ENCODE measurements around the gene DTHD1.

DNA sequence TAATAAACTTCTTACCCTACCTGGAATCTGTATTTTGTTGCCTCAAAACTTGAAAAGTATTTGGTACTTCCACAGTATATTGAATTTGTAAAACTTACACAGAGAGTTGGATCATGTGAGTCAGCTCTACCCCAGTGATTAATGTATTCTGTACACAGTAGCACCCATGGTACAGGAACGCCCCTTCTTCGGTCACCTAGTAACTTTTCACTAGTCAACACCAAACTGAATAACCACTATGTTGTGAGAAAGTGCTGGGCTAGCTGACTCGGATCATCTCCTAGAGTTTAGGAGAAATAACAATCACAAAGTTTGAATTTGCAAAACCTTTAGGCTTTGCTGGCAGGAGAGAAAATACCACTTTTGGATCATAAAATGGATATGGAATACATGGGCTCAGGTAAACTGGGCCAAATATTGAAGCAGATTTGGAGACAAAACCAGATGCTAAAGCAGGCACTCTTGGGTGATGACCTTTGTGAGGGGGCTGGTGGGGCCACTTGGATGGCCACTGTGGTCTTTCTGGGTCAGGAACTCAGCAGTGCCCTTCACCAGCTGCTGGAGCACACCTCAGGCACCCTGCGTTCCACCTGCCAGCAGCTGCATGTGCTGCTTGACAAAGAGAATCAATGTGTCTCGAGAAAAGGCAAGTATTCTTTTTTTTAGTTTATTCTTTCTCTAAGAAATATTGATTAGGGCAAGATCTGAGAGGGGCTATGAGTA is at the start of gene DTHD1:
- no peak for TF ChIP-seq EP300 (IDR thresholded peaks at IDR 0.05; ENCODE audit: borderline replicate concordance)
- TF ChIP-seq NFIC (IDR thresholded peaks at IDR 0.05) = no peak
- no peak for TF ChIP-seq RAD21 (IDR thresholded peaks at IDR 0.05; ENCODE audit: low read depth)
- TF ChIP-seq, protein P1, sequence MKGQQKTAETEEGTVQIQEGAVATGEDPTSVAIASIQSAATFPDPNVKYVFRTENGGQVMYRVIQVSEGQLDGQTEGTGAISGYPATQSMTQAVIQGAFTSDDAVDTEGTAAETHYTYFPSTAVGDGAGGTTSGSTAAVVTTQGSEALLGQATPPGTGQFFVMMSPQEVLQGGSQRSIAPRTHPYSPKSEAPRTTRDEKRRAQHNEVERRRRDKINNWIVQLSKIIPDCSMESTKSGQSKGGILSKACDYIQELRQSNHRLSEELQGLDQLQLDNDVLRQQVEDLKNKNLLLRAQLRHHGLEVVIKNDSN (IDR thresholded peaks at IDR 0.05) = no peak
- TF ChIP-seq TEAD4 (IDR thresholded peaks at IDR 0.05) = no peak
- TF ChIP-seq CEBPB (IDR thresholded peaks at IDR 0.05) = no peak
- TF ChIP-seq, protein P2, sequence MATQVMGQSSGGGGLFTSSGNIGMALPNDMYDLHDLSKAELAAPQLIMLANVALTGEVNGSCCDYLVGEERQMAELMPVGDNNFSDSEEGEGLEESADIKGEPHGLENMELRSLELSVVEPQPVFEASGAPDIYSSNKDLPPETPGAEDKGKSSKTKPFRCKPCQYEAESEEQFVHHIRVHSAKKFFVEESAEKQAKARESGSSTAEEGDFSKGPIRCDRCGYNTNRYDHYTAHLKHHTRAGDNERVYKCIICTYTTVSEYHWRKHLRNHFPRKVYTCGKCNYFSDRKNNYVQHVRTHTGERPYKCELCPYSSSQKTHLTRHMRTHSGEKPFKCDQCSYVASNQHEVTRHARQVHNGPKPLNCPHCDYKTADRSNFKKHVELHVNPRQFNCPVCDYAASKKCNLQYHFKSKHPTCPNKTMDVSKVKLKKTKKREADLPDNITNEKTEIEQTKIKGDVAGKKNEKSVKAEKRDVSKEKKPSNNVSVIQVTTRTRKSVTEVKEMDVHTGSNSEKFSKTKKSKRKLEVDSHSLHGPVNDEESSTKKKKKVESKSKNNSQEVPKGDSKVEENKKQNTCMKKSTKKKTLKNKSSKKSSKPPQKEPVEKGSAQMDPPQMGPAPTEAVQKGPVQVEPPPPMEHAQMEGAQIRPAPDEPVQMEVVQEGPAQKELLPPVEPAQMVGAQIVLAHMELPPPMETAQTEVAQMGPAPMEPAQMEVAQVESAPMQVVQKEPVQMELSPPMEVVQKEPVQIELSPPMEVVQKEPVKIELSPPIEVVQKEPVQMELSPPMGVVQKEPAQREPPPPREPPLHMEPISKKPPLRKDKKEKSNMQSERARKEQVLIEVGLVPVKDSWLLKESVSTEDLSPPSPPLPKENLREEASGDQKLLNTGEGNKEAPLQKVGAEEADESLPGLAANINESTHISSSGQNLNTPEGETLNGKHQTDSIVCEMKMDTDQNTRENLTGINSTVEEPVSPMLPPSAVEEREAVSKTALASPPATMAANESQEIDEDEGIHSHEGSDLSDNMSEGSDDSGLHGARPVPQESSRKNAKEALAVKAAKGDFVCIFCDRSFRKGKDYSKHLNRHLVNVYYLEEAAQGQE (IDR thresholded peaks at IDR 0.05; ENCODE audit: low read depth) = no peak
- TF ChIP-seq, protein P3, sequence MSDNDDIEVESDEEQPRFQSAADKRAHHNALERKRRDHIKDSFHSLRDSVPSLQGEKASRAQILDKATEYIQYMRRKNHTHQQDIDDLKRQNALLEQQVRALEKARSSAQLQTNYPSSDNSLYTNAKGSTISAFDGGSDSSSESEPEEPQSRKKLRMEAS (IDR thresholded peaks at IDR 0.05) = no peak
- TF ChIP-seq YY1 (IDR thresholded peaks at IDR 0.05; ENCODE audit: low read depth) = no peak
- TF ChIP-seq TCF12 (IDR thresholded peaks at IDR 0.05; ENCODE audit: low read depth) = no peak
- no peak for TF ChIP-seq FOXM1 (IDR thresholded peaks at IDR 0.05; ENCODE audit: borderline replicate concordance, low read depth)
- no peak for TF ChIP-seq CREB1 (IDR thresholded peaks at IDR 0.05; ENCODE audit: low read depth)

Measured in Ishikawa (cell line).